HG03175 (cell line): ENCODE data around the gene BEND3.
A peak's percentile ranks its signal among the peaks of the same experiment; 100 is the strongest.
"Not testable (repeated sequence)": the region's sequence is repeated elsewhere in the genome, so short reads cannot be mapped to it uniquely, and the experiment has no call there.

ENCODE experiments used
- ATAC-seq: cut with Tn5 transposase; IDR thresholded peaks from one replicate; pipeline ENCODE4 v1.9.1; 2021; ENCODE audit warnings: mild to moderate bottlenecking, moderate library complexity; ENCODE audit not compliant: unreplicated experiment

The BEND3 gene

DNA sequence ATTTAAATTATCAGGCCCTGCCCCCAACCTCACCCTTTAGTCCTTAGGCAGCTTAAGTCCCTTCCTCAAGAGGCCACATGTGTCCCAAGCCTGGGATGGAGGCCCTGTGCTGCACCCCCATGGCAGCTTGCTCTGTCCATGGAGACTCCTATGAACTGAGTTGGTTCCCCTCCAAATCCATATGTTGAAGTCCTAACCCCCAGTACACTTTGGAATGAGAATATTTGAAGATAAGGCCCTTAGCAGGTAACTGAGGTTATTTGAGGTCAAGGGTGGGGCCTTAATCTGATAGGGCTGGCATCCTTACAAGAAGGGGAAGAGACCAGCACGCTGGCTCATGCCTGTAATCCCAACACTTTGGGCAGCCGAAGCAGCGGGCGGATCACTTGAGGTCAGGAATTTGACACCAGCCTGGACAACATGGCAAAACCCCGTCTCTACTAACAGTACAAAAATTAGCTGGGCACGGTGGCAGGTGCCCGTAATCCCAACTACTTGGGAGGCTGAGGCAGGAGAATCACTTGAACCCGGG is 6.7 kb upstream of the BEND3 start:
- ATAC-seq, result no peak

DNA sequence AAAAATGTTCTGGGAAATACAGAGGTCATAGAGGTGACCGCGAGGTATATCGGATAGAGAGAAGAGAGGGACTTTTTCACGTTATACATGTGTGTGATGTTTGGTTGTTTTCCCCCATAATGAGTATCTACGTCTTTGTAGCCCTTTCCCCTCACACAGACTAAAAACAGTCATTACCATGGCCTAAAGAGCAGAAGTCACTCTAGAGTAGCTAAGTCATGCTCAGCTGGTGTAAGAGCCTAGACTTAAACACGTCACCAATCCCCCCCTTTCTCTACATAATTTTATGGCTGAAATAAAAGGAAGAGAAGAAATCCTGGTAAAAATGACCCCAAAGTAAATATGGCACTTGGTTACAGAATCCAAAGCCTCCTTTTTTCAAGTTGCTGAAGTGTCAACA is 6.0 kb upstream of the BEND3 start:
- ATAC-seq, result no peak

DNA sequence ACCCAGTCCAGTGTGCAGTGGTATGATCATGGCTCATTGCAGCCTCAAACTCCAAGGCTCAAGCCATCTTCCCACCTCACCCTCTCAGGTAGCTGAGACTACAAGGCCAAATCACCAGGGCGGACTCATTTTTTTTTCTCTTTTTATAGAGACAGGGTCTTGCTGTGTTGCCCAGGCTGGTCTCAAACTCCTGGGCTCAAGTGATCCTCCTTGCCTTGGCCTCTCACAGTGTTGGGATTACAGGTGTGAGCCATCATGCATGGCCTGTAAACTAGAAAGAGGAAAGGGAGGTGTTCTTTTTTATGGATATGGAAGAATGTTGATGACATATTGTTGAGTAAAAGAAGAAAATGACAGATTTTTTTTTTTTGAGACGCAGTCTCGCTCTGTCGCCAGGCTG is 5.1 kb upstream of the BEND3 start:
- ATAC-seq, result no peak

DNA sequence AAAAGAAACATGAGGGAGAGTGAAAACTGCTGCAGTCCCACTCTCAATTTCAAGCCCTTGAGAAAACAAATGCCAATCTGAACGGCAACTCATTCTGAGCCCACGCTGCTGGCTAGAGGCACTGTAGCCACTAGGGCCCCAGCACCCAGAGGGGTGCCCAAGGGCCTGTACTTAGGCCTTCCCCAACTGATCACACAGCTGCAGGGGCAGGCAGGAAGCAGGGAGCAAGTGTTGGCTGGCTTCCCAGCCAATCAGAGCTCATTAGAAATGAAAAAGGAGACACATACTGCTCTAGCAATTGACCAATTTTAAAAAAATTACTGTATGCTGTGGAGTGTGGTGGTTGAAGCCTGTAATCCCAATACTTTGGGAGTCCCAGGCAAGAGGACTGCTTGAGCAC is 3.7 kb upstream of the BEND3 start:
- ATAC-seq, result no peak

DNA sequence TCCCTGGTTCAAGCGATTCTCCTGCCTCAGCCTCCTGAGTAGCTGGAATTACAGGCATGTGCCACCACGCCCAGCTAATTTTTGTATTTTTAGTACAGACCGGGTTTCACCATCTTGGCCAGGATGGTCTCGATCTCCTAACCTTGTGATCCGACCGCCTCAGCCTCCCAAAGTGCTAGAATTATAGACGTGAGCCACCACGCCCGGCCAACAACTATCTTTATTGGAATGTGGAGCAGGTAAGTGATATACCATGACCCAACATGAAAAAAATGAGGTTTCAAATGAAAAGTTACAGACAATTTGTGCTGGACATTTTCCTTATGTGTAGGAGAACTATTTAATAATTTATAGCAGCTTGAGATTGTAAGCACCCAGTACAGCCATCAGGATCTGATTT is 3.2 kb upstream of the BEND3 start:
- ATAC-seq, result not testable (repeated sequence)

DNA sequence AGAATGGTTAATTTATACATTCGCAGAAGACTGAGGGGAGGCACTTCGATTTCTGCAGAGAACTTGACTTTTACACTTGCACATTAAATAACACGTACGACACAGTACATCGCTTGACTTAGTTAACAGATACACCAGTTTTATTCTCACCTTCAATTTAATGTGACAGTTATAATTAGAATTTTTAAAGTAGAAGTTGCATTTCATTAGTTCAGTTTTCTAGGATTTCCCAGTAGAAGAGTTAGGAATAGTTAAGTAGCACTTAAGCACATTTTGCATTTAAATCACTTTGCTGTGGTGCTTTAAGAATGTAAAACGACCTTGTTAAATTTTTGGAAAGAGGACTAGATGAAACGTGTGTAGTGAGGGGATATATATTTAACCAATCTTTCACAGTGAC is 1.6 kb upstream of the BEND3 start:
- no peak for ATAC-seq

DNA sequence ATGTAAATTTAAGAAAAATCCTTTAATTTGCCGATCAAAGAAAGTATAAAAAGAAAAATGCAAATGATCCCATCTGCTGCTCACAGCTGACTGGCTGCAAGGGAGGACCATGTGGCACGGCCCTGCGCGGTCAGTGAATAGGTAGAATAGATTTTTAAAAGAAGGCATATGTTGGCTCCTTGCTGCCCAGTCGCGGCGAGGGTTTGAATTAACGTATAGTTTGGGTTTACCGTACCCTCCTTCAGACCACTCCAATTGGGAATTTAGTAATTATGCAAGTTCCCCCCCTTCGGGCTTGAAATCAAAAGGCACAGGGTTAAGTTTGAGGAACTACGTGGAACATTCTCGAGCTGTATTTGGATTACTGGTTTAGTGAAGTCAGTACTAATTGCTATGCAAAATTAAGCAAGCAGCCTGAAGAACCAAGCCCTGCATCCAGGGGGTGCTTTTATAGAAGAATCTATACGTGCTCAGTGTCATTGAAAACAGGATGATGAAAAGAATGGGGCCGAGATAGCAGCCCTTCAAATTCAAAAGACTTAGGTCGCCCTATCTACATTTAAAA is 1.1 kb upstream of the BEND3 start:
- no peak for ATAC-seq

DNA sequence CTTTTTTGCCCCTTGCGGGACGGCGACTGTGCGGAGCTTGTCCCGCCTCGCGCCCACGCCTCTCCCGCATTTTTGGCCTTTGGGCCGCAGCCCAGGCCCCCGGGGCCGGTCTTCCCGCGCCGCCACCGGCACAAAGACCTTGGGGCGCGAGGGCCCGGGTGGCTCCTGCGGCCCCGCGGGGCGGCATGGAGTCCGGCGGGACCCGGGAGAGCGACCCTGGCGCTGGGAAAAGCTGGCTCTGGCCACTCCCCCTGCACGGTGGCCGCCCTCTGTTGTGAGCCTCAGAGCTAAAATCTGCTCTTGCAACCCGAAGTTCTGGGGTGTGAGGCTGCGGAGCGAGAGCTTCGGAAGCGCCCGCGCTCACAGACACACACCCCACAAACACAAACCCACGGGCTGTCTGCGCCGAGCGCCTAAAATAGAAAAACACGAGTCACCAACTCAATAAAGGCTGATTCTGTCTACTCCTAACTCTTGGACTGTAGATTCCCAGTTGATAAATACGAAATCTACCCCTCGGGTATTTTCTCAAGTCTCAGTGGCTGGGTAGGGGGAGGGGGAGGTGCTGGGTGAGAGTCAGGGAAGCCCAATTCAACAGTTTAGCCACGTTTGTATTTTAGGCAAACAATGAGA is 496 bp upstream of the BEND3 start:
- ATAC-seq, result no peak

DNA sequence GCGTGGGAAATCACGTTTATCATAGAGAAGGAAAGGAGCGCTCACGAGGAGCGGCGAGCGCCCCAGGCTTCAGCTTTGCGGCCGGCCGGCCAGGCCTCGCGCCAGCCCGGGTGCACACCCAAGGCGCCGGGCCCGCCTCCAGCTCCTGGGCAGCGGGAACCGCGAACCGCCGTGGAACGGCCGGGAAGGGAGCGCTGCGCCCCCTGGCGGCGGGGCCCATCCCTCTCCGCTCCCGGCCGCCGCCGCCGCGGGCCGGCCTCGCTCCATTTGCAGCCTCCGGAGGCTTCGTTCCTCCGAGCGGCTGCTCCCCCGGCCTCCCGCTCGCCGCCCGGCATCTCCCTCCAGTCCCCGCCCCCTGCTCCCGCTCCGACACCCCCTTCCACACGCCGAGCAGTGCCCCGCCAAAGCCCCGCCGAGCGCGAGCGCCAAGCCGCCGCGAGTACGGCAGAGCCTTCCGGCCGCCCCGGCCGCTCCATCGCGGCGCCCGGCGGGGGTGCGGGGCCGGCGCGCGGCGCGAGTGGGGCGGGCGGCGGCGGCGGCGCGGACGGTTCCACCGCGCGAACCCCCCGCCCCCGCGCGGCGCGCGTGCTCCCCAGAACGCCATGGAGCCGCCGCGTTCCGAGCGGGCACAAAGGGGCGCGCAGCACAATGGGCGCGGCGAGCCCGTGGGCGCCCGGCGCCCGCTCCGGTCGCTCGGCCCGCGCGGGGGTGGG is 946 bp downstream of the BEND3 start:
- ATAC-seq, result peak; percentile 57

DNA sequence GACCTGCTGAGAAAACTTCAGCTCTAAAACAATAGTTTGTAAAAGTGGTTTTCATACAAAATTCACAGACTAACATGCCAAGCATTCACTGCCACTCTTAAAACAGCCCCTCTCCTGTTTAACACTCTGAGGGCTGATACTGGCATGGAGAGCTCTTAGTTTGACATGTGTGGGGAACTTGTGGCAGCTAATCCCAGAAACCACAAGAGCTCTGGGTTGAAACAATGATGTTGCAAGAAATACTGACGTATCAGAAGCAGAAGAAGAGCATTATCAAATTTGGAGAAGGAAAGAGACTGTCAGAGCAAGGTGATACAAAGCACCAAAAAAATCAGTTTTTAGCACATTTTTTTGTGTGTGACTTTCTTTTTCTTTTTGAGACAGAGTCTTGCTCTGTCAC is 5.1 kb downstream of the BEND3 start:
- no peak for ATAC-seq

DNA sequence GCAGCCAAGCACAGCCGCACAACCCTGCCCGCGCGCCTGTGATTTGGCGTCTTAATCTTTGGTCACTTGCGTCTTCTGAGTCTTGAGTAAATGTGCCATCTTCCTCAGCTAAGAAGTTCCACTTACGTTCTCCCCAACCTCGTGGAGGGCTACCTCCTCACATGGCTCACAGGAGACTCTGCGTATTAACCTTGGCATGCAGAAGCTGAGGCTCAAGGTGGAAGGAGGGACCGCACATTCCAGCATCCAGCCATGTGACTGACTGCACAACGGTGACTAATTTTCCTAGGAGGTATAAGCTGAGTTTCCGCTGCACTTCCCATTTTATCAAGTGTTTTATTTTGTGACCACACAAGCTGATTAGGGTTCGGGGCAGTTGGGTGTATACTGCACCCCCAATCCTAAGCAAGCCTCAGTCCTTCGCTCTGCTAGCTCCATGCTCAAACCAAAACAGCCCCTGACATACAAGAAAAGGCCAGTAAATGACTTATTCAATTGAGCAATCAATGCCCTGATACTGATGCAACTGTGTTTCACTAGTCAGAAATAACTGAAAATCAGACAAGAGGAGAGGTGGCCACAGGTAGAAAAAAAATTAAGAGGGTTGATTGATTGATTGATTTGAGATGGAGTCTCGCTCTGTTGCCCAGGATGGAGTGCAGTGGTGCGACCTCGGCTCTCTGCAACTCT is 7.0 kb downstream of the BEND3 start:
- no peak for ATAC-seq

DNA sequence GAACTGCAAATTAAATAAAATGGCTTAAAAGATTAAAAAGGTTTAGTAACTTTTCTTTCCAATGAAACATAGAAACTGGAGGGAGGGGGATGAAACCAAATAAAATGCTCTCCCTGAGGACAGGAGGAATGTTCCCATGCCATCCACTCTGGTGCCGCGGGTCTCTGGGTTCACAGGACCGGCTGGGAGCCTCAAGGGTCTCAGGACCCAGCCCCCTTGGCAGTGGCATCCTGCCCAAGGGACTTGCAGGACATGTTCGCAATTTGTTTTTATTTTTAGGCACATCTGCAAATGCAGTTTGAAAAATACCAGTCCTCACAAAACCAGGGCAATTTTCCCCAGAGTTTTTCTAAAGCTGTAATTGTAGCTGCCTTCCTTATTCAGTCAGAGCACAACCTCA is 7.5 kb downstream of the BEND3 start:
- no peak for ATAC-seq

DNA sequence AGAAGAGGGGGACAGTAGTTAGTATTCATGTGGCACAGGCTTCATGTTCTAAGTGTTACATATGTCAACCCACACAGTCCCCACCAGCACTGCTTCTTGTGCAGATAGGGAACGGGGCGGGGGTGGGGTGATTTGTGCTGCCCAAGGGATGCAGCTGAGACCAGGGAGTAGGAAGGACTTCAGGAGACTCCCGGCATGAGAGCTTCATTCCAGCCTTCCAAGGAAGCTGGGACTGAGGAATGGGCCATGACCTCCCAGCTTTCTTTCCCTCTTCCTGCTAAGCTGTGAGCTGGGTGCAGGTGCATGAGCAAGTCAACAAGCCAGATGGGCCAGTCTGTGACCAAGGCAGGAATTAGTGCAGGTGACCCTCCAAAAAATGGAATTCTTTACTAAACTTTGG is 9.2 kb downstream of the BEND3 start:
- ATAC-seq, result no peak

DNA sequence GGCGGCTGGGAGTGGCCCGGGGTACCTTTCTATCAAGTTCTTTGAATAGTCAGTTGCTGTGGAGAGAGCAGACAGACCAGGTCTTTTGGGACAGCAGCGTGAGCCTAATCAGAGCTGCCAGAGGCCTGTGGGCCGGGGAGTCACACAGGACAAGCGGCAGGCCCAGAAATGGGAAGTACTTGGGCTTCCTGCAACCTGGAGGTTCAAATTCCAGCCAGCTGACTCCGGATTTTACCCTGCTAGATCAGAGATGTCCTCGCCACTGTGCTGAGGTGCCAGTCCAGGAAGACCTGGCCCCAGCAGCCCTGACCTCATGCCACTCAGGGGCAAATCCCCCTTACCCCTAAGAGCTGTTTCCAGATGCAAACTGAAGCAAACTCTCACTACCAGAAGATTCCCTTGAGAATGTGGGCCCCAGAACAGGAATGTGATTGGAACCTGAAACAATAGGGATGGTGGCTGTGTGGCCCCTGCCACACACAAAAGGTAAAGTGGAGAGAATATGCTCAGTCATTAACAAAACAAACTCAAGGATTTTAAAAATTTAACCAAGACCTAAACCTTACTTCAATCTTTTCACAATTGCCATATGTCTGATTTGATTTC is 9.7 kb downstream of the BEND3 start:
- no peak for ATAC-seq

DNA sequence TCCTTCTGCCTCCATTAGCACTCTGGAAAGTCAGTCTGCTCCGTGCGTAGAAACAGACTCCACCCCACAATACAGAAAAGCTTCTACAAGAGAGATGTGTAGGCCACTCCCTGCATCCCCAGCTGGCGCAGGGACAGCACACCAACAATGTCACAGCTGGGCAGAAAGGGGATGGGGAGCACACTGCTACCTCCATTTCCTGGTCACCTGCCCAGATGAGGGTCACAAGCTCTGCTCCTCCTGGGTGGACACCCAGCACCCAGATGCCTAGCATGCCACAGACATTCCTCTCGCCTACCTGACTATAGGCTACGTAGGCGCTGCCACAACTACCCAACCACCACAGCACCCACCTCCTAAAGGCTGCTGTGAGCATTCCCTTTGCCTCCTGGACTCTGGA is 12.2 kb downstream of the BEND3 start:
- ATAC-seq, result no peak

DNA sequence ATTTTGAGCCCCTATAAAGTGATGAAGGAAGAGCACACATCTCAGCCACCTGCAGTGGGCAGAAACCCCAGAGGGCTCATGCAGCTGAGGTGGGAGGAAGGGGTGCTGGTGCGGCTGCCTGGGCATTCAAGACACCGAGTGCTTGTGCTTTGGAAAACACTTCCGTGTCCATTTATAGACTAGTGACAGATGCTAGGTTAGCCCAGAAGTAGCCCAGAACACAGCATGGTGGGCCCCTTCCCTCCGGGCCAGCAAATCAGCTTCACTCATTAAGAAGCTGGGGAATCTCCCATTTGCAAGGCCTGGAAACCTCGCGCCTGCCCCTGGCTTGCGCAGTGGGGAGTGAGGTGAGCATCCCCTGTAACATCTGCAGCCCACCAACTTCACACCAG is 12.9 kb downstream of the BEND3 start:
- ATAC-seq, result no peak

DNA sequence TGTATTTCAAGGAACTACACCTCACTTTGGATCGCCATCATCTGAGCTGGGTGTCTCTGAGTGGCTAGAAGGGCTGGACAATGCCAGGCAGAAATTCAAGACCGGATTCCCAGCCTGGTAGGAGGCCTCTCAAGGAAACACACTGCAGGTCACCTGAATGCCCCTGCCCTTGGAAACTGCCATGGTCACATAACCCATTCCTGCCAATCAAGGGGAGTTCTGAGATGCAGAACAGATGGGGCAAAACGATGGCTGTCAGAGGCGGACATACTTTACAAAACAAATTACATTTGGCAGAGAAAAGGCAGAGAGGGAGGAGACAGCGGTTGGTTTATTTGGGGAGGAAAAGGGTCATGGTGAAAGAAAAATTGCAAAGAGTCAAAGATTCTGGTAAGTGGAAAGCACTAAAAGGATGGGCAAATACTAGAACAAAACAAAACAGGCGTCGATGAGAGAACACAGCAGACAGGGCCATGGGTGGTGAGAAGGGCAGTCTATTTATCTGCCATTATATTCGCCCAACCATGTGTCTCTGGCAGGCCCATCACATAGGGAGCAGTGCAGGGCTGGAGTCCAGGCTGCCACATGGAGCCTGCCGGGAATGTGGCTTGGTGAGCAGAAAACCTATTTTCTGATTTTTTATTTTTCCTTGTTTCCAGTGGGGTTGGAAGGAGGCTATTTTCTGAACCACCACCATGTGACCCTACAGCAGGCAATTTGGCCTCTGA is 13.5 kb downstream of the BEND3 start:
- no peak for ATAC-seq

DNA sequence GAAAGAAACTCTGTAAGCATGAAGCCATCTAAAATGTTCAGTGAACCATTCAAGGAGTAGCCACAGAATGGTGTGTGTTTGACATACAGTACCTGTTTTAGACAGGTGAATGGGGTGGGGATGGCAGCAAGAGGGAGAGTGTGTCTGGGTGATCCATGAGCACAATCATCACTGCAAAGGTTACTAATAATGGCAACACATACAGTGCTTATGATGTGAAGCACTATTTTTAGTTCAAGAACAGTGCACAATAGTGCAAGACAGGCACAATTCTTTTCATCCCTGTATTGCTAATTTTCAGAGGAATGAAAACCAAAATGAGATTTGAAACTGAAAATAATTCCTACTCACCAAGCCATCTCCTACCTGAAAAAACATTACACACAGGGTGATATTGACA is 14.1 kb downstream of the BEND3 start:
- no peak for ATAC-seq

DNA sequence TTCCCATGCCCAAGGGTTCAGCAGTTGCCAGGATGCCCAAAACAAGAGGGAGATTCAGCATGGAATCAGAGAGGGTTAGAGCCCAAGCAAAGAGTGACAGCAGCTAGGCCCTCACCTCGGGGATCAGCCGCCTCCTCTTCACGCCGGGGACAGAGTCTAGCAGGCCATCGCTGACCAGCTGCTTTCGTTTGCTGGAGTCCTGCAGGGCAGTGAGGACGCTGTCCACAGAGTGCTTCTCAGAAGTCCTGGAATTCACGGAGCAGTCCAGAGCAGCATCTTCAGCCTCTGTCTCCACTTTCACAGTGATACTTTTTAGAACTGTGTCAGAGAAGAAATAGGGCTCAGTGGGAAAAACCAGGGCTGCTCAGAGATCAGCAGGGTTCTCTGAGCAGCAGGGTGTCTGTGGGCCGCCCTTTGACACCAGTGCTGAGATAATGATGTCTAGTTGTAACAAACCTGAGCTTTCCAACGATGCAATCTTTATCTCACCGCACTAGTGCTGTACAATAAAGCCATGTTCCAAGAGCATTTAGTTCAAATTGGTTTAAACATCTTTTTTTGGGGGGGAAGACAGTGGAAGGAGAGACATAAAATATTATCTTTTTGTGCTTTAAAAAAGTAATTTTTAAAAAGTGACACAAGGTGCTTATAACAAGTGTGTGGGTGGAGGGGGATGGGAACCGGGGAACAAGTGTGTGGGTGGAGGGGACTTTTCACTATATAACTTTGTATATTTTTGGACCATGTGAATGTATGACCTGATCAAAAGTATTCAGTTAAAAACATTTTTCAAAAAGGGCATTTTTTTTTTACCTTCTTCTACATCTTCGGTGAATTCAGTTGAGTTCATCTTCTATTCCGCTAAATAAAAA is 16.6 kb downstream of the BEND3 start:
- no peak for ATAC-seq

DNA sequence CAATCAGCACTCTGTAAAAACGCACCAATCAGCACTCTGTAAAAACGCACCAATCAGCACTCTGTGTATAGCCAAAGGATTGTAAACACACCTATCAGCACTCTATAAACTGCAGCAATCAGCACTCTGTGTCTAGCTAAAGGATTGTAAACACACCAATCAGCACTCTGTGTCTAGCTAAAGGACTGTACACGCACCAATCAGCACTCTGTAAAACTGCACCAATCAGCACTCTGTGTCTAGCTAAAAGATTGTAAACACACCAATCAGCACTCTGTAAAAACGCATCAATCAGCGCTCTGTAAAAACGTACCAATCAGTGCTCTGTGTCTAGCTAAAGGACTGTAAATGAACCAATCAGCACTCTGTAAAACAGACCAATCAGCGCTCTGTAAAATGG is 30.9 kb downstream of the BEND3 start:
- not testable (repeated sequence) for ATAC-seq
